CD14-positive monocyte (primary cell): ENCODE data around the gene ABCC11. TPM values are rescaled to one million over a fixed set of nuclear protein-coding genes. Genes with fewer than 3 reads are reported as not detected.

Experiments used
- DNase-seq, 3 donors: peaks; one replicate each; pipeline ENCODE4 v3.0.0-alpha.2; 2011 to 2022
- H2AFZ ChIP-seq: 2 replicates; pipeline ENCODE4 v1.6.0; 2012; ENCODE audit warnings: mild to moderate bottlenecking, low read depth, low read length, inconsistent platforms; ENCODE audit not compliant: insufficient read depth, poor library complexity, severe bottlenecking
- H3K27ac ChIP-seq, 2 donors: 1 replicate in 1 of 2; 2 replicates in 1 of 2; pipeline ENCODE4 v1.5.1; 2012 to 2013; ENCODE audit warnings: low read length in 2 of 2, control low read depth in 1 of 2, inconsistent platforms in 1 of 2, low read depth in 1 of 2, mild to moderate bottlenecking in 1 of 2
- H3K27me3 ChIP-seq, 2 donors: one replicate each; pipeline versions ENCODE4 v1.6.0 to v1.6.1; 2011 to 2013; ENCODE audit warnings: low read length in 2 of 2; ENCODE audit not compliant: control insufficient read depth in 2 of 2, insufficient read depth in 2 of 2
- H3K36me3 ChIP-seq, 2 donors: replicated peaks in 1 of 2; 1 replicate in 1 of 2; 2 replicates in 1 of 2; pipeline versions ENCODE4 v1.5.1 to v1.6.1; 2012 to 2013; ENCODE audit warnings: low read length in 2 of 2, control low read depth in 1 of 2, inconsistent platforms in 1 of 2, mild to moderate bottlenecking in 1 of 2; ENCODE audit not compliant: insufficient read depth in 2 of 2, control insufficient read depth in 1 of 2
- H3K4me1 ChIP-seq, 2 donors: 1 replicate in 1 of 2; 2 replicates in 1 of 2; pipeline versions ENCODE4 v1.5.1 to v1.6.1; 2012 to 2013; ENCODE audit warnings: low read length in 2 of 2, control low read depth in 1 of 2, inconsistent platforms in 1 of 2, mild to moderate bottlenecking in 1 of 2, moderate library complexity in 1 of 2; ENCODE audit not compliant: insufficient read depth in 2 of 2, control insufficient read depth in 1 of 2
- H3K4me2 ChIP-seq: replicated peaks from 2 replicates; pipeline ENCODE3; 2012; ENCODE audit warnings: low read length, moderate library complexity, mild to moderate bottlenecking; ENCODE audit not compliant: poor library complexity, severe bottlenecking; ENCODE audit errors: extremely low read depth
- H3K4me3 ChIP-seq, 3 experiments: fragments of 200-600 bp in 1 of 3; sonication (generic) in 1 of 3; replicated peaks in 1 of 3; 1 replicate in 2 of 3; 2 replicates in 1 of 3; pipeline ENCODE4 v1.5.1; 2011 to 2013; ENCODE audit warnings: low read length in 3 of 3, mild to moderate bottlenecking in 3 of 3, control low read depth in 2 of 3, low read depth in 2 of 3, inconsistent platforms in 1 of 3, moderate library complexity in 1 of 3
- H3K79me2 ChIP-seq: 2 replicates; pipeline ENCODE4 v1.6.0; 2012; ENCODE audit warnings: mild to moderate bottlenecking, control low read depth, inconsistent platforms, low read length, moderate library complexity; ENCODE audit not compliant: insufficient read depth
- H3K9ac ChIP-seq: 2 replicates; pipeline ENCODE4 v1.6.0; 2017; ENCODE audit warnings: low read length, mild to moderate bottlenecking; ENCODE audit not compliant: insufficient read depth, poor library complexity, severe bottlenecking
- H3K9me3 ChIP-seq, 2 donors: replicated peaks in 1 of 2; 1 replicate in 1 of 2; 2 replicates in 1 of 2; pipeline versions ENCODE4 v1.5.1 to v1.6.1; 2012 to 2013; ENCODE audit warnings: low read length in 2 of 2, control low read depth in 1 of 2; ENCODE audit not compliant: control insufficient read depth in 1 of 2, insufficient read depth in 1 of 2
- H4K20me1 ChIP-seq: 2 replicates; pipeline ENCODE4 v1.6.0; 2012; ENCODE audit warnings: mild to moderate bottlenecking, low read length, control low read depth, moderate library complexity; ENCODE audit not compliant: insufficient read depth
- H3K27ac Mint-ChIP-seq, 7 donors: one replicate each; pipeline ENCODE4 v1.8.0; 2020; ENCODE audit warnings: mild to moderate bottlenecking in 7 of 7, mixed read lengths in 7 of 7, moderate library complexity in 6 of 7, inconsistent platforms in 2 of 7
- H3K27me3 Mint-ChIP-seq, 3 donors: one replicate each; pipeline ENCODE4 v1.8.0; 2021 to 2022; ENCODE audit warnings: low read depth in 3 of 3, mild to moderate bottlenecking in 3 of 3, mixed read lengths in 3 of 3, moderate library complexity in 3 of 3, inconsistent platforms in 1 of 3
- H3K36me3 Mint-ChIP-seq, 2 donors: one replicate each; pipeline ENCODE4 v1.8.0; 2020; ENCODE audit warnings: mixed read lengths in 2 of 2, inconsistent platforms in 1 of 2, mild to moderate bottlenecking in 1 of 2
- H3K4me1 Mint-ChIP-seq: one replicate; pipeline ENCODE4 v1.8.0; 2020; ENCODE audit warnings: mild to moderate bottlenecking, mixed read lengths
- H3K4me3 Mint-ChIP-seq, 2 donors: one replicate each; pipeline ENCODE4 v1.8.0; 2020; ENCODE audit warnings: mild to moderate bottlenecking in 2 of 2, mixed read lengths in 2 of 2, moderate library complexity in 1 of 2
- H3K9me3 Mint-ChIP-seq, 7 donors: one replicate each; pipeline ENCODE4 v1.8.0; 2020 to 2022; ENCODE audit warnings: mixed read lengths in 7 of 7, mild to moderate bottlenecking in 6 of 7, moderate library complexity in 6 of 7, inconsistent platforms in 2 of 7
- WGBS: methylation state at CpG from one replicate; pipeline ENCODE4 v1.1.5; 2013; ENCODE audit warnings: missing lambda C conversion rate; ENCODE audit not compliant: insufficient coverage; 5-methylcytosine and 5-hydroxymethylcytosine counted together
- intact Hi-C, 2 donors: fragments of 100-400 bp; cut with micrococcal nuclease; formaldehyde crosslinking; loops; one replicate each; pipeline versions ENCODE4 v1.15.0 to v1.15.1; 2023
- polyA plus RNA-seq, 3 donors: library from polyadenylated mRNA; depleted of rRNA in 1 of 3; unstranded in 2 of 3; stranded (reverse) in 1 of 3; fragments of 300-500 nt in 2 of 3; fragments of >200 nt in 1 of 3; fragmentation: Illumina TruSeq in 2 of 3; gene quantifications; 1 replicate in 2 of 3; 2 replicates in 1 of 3; pipeline ENCODE4 v1.2.3, GENCODE V29; 2012 to 2021
- TF ChIP-seq, protein P1 (sequence below): fragments of 200-600 bp; IDR thresholded peaks from one replicate; pipeline ENCODE4 v1.8.0; 2022; ENCODE audit warnings: antibody characterized with exemption, mild to moderate bottlenecking

Gene ABCC11
- polyA plus RNA-seq, 3 donors = 0.03 TPM; not detected in 2

DNA sequence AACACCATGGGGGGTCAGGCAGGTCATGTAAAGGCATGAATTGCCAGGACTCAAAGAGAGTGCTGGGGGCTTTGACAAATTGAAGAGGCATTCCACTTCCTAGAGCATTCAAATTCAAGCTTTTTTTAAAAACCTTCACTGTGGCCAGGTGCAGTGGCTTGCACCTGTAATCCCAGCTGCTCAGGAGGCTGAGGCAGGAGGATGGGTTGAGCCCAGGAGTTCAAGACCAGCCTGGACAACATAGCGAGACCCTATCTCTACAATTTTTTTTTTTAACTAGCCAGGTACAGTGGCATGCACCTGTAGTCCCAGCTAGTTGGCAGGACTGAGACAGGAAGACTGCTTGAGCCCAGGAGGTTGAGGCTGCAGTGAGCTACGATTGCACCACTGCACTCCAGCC lies 108.8 kb downstream of the ABCC11 start:
- Mint-ChIP-seq H3K27ac (no peak overlapping the region), H3K4me1 (no peaks in the 10 kb centered on the region), H3K36me3 (no peaks in the 10 kb centered on the region), H3K9me3 (peaks cover 0 to 4% (median 0%) of the 10 kb centered on the region in 7 donors), H3K27me3 (peaks cover 5 to 15% (median 5%) of the 10 kb centered on the region in 3 donors), H3K4me3 (no peak overlapping the region)
- H3K4me1 ChIP-seq = no peaks in the 10 kb centered on the region
- WGBS = no CpG with 5 or more reads among the region's 2 CpGs
- H3K27me3 ChIP-seq = no peaks in the 10 kb centered on the region
- H2AFZ ChIP-seq = no peak overlapping the region
- H3K27ac ChIP-seq = no peak overlapping the region
- no peak overlapping the region for H3K4me3 ChIP-seq
- H3K36me3 ChIP-seq = no peaks in the 10 kb centered on the region
- TF ChIP-seq, protein P1, sequence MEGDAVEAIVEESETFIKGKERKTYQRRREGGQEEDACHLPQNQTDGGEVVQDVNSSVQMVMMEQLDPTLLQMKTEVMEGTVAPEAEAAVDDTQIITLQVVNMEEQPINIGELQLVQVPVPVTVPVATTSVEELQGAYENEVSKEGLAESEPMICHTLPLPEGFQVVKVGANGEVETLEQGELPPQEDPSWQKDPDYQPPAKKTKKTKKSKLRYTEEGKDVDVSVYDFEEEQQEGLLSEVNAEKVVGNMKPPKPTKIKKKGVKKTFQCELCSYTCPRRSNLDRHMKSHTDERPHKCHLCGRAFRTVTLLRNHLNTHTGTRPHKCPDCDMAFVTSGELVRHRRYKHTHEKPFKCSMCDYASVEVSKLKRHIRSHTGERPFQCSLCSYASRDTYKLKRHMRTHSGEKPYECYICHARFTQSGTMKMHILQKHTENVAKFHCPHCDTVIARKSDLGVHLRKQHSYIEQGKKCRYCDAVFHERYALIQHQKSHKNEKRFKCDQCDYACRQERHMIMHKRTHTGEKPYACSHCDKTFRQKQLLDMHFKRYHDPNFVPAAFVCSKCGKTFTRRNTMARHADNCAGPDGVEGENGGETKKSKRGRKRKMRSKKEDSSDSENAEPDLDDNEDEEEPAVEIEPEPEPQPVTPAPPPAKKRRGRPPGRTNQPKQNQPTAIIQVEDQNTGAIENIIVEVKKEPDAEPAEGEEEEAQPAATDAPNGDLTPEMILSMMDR = no peak
- DNase-seq = no peak
- no peaks in the 10 kb centered on the region for H3K79me2 ChIP-seq
- no peak overlapping the region for H3K9ac ChIP-seq
- intact Hi-C loops = no loop called here
- no peak overlapping the region for H3K4me2 ChIP-seq
- no peaks in the 10 kb centered on the region for H4K20me1 ChIP-seq
- no peaks in the 10 kb centered on the region for H3K9me3 ChIP-seq

DNA sequence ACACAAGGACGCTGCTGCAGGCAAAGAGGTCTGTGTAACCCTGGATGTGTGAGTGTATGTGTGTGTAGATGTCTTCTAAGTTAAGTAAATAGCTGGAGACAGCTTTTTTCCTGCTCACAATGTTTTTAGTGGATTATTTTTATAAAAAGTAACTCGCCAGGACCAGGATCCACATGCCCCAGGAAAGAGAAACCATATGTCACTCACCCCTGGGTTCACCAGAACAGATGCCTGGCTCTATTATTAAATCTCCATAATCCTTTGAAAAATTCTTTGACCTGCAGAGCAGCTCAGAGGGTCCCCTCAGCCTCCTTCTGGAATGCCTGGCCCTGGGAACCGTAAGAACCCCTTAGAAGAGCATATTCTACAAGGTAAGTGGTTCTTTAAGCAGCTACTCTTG lies 109.5 kb downstream of the ABCC11 start:
- H3K9ac ChIP-seq = no peak overlapping the region
- peaks cover 0 to 2% (median 0%) of the 10 kb centered on the region in 7 donors for H3K9me3 Mint-ChIP-seq
- H3K4me1 Mint-ChIP-seq = no peaks in the 10 kb centered on the region
- H3K27me3 Mint-ChIP-seq = peaks cover 4 to 14% (median 5%) of the 10 kb centered on the region in 3 donors
- H3K27ac Mint-ChIP-seq = no peak overlapping the region
- H3K36me3 ChIP-seq = no peaks in the 10 kb centered on the region
- no peaks in the 10 kb centered on the region for H3K27me3 ChIP-seq
- TF ChIP-seq, protein P1 = no peak
- H3K4me1 ChIP-seq = no peaks in the 10 kb centered on the region
- H3K4me3 ChIP-seq = no peak overlapping the region
- no peak overlapping the region for H3K27ac ChIP-seq
- intact Hi-C loops = no loop called here
- no peak overlapping the region for H2AFZ ChIP-seq
- H3K36me3 Mint-ChIP-seq = no peaks in the 10 kb centered on the region
- no peaks in the 10 kb centered on the region for H4K20me1 ChIP-seq
- H3K4me3 Mint-ChIP-seq = no peak overlapping the region
- 100% methylated on average over 1 of the region's 3 CpGs for WGBS
- no peak for DNase-seq
- H3K9me3 ChIP-seq = no peaks in the 10 kb centered on the region
- no peaks in the 10 kb centered on the region for H3K79me2 ChIP-seq
- H3K4me2 ChIP-seq = no peak overlapping the region
